Hepatic stellate cell (primary cell): Measurements from ENCODE around the gene SLC25A30.
"Not testable (repeated sequence)": the region's sequence is repeated elsewhere in the genome, so short reads cannot be mapped to it uniquely, and the experiment has no call there.

ENCODE experiments used
- DNase-seq: peaks from one replicate; pipeline ENCODE4 v3.0.0; 2011; ENCODE audit warnings: low spot score

SLC25A30 gene

GRCh38 chr13:45432737-45433380 is 14.7 kb upstream of the SLC25A30 start:
- DNase-seq, result no peak

DNA sequence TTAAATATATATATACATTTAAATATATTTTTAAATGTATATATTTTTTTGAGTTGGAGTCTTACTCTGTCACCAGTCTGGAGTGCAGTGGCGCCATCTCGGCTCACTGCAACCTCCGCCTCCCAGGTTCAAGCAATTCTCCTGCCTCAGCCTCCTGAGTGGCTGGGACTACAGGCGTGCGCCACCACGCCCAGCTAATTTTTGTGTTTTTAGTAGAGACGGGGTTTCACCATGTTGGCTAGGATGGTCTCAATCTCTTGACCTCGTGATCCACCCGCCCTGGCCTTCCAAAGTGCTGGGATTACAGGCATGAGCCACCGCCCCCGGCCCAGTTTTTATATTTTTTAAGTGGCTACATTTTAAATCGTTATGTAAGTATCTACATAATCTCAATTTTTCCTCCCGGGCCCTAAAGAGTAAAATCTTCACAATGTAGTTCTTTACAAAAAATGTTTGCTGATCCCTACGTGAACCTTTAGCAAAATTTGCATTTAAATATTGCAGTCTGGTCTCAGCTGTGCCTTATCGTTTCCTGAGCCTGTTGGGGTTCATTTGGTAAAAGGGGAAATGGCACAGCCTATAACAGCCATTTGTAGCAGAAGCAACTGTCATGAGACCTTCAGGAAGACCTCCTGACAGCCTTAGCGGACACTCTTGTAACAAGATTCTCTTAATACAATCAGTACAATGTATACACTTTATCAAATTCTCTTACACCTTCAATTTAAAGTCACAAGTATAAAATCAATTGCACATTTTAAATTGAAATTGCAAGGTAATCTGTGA is 8.1 kb upstream of the SLC25A30 start:
- DNase-seq, result not testable (repeated sequence)

GRCh38 chr13:45422731-45423292 is 4.6 kb upstream of the SLC25A30 start:
- no peak for DNase-seq

DNA sequence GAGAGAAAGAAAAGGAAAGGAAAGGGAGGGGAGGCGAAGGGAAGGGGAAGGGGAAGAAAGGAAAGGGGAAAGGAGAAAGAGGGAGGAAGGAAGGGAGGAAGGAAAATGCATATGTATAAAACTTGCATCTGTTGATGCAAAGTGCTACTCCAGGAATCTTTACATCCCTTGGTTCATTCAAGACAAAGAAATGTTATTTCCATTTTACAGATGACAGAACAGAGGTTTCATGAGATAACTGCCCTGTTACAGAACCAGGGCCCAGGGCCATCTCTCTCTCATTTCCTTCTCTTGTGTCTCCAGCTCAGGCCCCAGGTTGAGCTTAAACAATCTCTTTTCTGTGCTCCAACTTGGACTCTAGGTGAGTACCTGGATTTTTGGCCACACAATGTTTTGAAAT is 1.8 kb upstream of the SLC25A30 start:
- DNase-seq, result no peak

DNA sequence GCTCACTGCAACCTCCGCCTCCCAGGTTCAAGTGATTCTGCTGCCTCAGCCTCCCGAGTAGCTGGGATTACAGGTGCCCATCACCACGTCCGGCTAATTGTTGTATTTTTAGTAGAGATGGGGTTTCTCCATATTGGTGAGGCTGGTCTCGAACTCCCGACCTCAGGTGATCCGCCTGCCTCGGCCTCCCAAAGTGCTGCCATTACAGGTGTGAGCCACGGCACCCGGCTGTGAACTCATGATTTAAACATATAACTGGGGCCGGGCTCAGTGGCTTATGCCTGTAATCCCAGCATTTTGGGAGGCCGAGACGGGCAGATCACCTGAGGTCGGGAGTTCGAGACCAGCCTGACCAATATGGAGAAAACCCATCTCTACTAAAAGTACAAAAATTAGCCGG is 1.2 kb upstream of the SLC25A30 start:
- not testable (repeated sequence) for DNase-seq

- no peak for DNase-seq
These were observed 1.6 kb downstream of the SLC25A30 start for GRCh38 chr13:45416516-45417128.

- no peak for DNase-seq
These were observed 3.1 kb downstream of the SLC25A30 start for GRCh38 chr13:45415112-45415511.

DNA sequence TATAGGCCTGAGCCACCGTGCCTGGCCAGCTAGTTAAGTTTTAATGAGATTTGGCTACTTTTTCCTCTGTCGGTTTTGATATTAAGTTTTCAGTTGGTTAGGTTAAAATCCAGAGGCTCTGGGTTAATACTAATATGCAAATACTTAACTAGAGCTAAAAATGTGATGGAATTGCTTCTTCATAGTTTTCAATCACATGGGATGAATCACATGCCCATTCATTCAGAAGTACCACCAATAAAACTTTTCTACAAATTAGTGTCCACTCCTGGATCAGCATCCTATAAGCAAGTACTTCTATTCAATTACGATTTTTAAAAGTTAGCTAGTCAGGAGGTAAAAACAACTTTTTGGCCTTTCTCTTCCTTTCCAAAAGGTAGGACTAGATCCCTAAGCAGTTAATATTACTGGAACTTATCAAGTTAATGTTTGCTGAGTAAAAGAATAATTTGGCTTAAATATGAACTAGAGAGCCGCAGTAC is 4.3 kb downstream of the SLC25A30 start:
- no peak for DNase-seq

GRCh38 chr13:45412274-45413049 is 5.7 kb downstream of the SLC25A30 start:
- DNase-seq, result no peak

DNA sequence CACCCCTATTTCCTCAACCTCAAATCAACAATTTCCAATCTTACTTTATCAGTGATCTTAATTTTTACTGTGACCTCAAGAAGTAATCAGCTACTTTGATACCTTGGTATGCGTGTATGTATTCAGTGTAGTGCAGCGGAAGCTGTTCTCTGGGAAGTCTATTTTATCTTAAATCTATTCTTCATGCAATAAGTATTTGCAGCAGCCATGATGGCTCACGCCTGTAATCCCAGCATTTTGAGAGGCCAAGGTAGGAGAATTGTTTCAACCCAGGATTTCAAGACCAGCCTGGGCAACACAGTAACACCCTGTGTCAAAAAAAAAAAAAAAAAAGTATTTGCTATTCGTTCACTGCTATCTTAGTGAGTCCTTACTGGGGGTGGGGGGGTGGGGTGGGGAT is 6.5 kb downstream of the SLC25A30 start:
- no peak for DNase-seq

DNA sequence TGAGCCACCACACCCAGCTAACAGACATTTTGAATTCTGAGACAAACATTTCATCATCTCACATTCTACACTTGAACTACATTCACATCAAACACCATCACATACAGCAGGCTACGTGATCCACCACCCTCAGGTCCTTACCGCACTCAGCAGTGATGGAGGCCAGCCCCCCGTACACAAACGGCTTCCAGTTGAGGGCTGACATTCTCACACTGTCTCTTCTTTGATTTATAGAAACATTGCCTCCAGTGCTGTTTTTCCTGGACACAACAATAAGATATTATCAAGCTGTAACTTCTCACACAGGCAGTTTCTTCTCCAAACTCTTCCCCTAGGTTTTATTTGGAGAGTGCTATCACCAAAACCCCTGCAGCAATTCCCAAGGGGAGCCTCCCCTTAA is 7.0 kb downstream of the SLC25A30 start:
- no peak for DNase-seq

DNA sequence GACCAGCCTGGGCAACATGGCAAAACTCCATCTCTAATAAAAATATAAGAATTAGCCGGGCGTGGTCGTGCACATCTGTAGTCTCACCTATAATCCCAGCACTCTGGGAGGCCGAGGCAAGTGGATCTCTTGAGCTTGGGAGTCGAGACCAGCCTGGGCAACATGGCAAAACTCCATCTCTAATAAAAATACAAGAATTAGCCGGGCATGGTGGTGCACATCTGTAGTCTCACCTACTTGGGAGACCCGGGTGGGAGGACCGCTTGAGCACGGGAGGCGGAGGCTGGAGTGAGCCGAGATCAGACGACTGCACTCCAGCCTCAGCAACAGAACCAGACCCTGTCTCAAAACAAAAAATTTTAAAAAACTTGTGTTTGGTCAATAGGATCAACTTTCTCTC is 7.7 kb downstream of the SLC25A30 start:
- no peak for DNase-seq

GRCh38 chr13:45410001-45410400 is 8.2 kb downstream of the SLC25A30 start:
- DNase-seq, result no peak

- no peak for DNase-seq
These were observed 11.8 kb downstream of the SLC25A30 start for GRCh38 chr13:45406421-45406820.

- DNase-seq, result no peak
These were observed 15.1 kb downstream of the SLC25A30 start for GRCh38 chr13:45403081-45403480.

- no peak for DNase-seq
These were observed 15.5 kb downstream of the SLC25A30 start for GRCh38 chr13:45402641-45403040.

DNA sequence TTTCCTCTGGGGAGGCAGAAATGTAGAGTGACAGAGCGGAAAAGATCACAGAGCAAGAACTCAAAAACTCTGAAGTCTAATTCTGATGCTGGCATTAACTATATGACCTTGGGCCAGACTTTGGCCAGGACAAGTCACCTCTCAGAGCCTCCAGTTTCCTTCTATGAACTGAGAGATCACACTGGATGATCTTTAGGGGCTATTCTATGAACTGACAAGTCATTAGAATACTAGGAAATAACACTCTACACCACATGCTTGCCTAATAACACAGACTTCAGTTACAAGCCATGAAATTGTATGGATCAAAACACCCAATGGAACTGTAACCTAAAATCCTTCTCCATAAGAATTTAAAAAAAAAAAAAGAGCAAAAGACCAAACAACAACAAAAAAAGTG is 16.9 kb downstream of the SLC25A30 start:
- no peak for DNase-seq

GRCh38 chr13:45398877-45399276 is 19.3 kb downstream of the SLC25A30 start:
- DNase-seq, result no peak

- no peak for DNase-seq
These were observed 21.6 kb downstream of the SLC25A30 start for GRCh38 chr13:45396533-45397095.

- peak; percentile 50 for DNase-seq
These were observed 24.1 kb downstream of the SLC25A30 start for GRCh38 chr13:45393941-45394570.

GRCh38 chr13:45392811-45393210 is 25.4 kb downstream of the SLC25A30 start:
- DNase-seq, result no peak
